Measurements from ENCODE around the gene PPP2R1A. TPM values are rescaled to one million over a fixed set of nuclear protein-coding genes. Genes with fewer than 3 reads are reported as not detected.
A peak's percentile ranks its signal among the peaks of the same experiment; 100 is the strongest.

Gene PPP2R1A
- total RNA-seq, 1 experiment from 2014 or later = 291 TPM

DNA sequence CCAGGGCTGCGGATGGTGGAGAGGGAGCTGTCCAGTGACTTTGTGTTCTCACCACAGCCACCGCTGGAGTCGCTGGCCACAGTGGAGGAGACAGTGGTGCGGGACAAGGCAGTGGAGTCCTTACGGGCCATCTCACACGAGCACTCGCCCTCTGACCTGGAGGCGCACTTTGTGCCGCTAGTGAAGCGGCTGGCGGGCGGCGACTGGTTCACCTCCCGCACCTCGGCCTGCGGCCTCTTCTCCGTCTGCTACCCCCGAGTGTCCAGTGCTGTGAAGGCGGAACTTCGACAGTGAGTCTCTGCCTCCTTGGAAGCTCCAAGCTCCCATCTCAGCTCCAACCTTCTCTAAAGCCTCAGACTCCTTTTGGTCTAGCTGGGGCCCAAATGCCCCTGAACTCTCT is 21.4 kb downstream of the PPP2R1A start:
- Mint-ChIP-seq H3K27ac (ENCODE audit: unreplicated experiment) (no peak overlapping the region), H3K4me1 (ENCODE audit: low read depth, unreplicated experiment) (no peaks in the 10 kb centered on the region), H3K4me3 (ENCODE audit: low read depth, unreplicated experiment) (no peak overlapping the region), H3K9me3 (ENCODE audit: low read depth, unreplicated experiment) (no peaks in the 10 kb centered on the region), H3K36me3 (ENCODE audit: insufficient read depth, unreplicated experiment) (peaks cover 63% of the 10 kb centered on the region), H3K27me3 (ENCODE audit: unreplicated experiment) (no peaks in the 10 kb centered on the region)
- intact Hi-C loops (cut with micrococcal nuclease; ENCODE audit: unreplicated experiment) = no loop called here
- DNase-seq = no peak
- CTCF ChIA-PET = no interaction called here
- no TSS peak for BruUV-seq (replicated peaks)
- TF ChIP-seq, protein P1, sequence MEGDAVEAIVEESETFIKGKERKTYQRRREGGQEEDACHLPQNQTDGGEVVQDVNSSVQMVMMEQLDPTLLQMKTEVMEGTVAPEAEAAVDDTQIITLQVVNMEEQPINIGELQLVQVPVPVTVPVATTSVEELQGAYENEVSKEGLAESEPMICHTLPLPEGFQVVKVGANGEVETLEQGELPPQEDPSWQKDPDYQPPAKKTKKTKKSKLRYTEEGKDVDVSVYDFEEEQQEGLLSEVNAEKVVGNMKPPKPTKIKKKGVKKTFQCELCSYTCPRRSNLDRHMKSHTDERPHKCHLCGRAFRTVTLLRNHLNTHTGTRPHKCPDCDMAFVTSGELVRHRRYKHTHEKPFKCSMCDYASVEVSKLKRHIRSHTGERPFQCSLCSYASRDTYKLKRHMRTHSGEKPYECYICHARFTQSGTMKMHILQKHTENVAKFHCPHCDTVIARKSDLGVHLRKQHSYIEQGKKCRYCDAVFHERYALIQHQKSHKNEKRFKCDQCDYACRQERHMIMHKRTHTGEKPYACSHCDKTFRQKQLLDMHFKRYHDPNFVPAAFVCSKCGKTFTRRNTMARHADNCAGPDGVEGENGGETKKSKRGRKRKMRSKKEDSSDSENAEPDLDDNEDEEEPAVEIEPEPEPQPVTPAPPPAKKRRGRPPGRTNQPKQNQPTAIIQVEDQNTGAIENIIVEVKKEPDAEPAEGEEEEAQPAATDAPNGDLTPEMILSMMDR (IDR thresholded peaks at IDR 0.05; ENCODE audit: unreplicated experiment) = no peak

DNA sequence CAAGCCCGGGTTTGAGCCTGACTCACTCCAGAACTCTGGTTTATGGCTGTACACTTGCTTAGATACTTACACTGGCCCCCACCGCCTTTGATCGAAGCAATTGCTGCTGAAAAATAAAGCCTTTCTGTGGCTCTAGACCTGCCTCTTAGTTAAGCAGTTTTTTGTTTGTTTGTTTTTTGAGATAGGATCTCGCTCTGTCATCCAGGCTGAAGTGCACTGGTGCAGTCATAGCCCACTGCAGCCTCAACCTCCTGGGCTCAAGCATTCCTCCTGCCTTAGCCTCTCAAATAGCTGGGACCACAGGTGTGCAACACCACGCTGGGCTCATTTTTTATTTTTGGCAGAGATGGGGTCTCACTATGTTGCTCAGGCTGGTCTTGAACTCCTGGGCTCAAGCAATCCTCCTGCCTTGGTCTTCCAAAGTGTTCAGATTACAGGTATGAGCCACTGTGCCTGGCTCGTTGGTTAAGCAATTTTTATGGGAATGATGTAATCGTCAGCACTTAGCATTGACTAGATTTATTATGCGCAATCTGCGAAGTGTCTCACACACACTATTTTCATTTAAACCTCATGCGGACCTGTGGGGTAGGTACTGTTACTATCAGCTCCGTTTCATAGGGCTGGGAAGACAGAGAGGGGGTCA is 22.2 kb downstream of the PPP2R1A start:
- H3K4me3 Mint-ChIP-seq (ENCODE audit: low read depth, unreplicated experiment) = no peak overlapping the region
- intact Hi-C loops (cut with micrococcal nuclease; ENCODE audit: unreplicated experiment) = no loop called here
- CTCF ChIA-PET = no interaction called here
- no peaks in the 10 kb centered on the region for H3K9me3 Mint-ChIP-seq (ENCODE audit: low read depth, unreplicated experiment)
- BruUV-seq (replicated peaks) = no TSS peak
- no peaks in the 10 kb centered on the region for H3K4me1 Mint-ChIP-seq (ENCODE audit: low read depth, unreplicated experiment)
- TF ChIP-seq, protein P1 (IDR thresholded peaks at IDR 0.05; ENCODE audit: unreplicated experiment) = no peak
- no peak overlapping the region for H3K27ac Mint-ChIP-seq (ENCODE audit: unreplicated experiment)
- H3K27me3 Mint-ChIP-seq (ENCODE audit: unreplicated experiment) = no peaks in the 10 kb centered on the region
- peaks cover 65% of the 10 kb centered on the region for H3K36me3 Mint-ChIP-seq (ENCODE audit: insufficient read depth, unreplicated experiment)
- DNase-seq = no peak

DNA sequence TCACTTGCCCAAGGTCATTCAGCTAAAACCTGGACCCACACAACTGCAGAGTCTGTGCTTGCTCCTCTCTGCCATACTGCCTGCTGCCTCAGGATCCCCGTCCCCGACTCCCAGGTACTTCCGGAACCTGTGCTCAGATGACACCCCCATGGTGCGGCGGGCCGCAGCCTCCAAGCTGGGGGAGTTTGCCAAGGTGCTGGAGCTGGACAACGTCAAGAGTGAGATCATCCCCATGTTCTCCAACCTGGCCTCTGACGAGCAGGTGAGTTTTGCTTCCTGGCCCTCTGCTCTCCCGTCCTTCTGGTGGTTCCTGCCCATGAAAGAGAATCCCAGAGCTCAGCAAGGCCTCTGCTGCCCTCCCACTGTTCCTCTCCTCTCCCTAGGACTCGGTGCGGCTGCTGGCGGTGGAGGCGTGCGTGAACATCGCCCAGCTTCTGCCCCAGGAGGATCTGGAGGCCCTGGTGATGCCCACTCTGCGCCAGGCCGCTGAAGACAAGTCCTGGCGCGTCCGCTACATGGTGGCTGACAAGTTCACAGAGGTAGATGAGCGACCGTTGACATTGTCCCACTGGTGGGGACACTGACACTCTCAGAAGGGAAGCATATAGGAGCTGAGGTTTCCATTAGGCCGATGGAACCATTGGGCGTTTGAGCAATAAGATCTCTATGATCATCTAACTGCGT is 22.9 kb downstream of the PPP2R1A start:
- Mint-ChIP-seq H3K27ac (ENCODE audit: unreplicated experiment) (peak overlapping the region; percentile 8), H3K4me3 (ENCODE audit: low read depth, unreplicated experiment) (no peak overlapping the region), H3K27me3 (ENCODE audit: unreplicated experiment) (no peaks in the 10 kb centered on the region), H3K36me3 (ENCODE audit: insufficient read depth, unreplicated experiment) (peaks cover 72% of the 10 kb centered on the region), H3K4me1 (ENCODE audit: low read depth, unreplicated experiment) (no peaks in the 10 kb centered on the region), H3K9me3 (ENCODE audit: low read depth, unreplicated experiment) (peaks cover 2% of the 10 kb centered on the region)
- no TSS peak for BruUV-seq (replicated peaks)
- TF ChIP-seq, protein P1 (IDR thresholded peaks at IDR 0.05; ENCODE audit: unreplicated experiment) = no peak
- DNase-seq = no peak
- intact Hi-C loops (cut with micrococcal nuclease; ENCODE audit: unreplicated experiment) = no loop called here
- CTCF ChIA-PET = no interaction called here

DNA sequence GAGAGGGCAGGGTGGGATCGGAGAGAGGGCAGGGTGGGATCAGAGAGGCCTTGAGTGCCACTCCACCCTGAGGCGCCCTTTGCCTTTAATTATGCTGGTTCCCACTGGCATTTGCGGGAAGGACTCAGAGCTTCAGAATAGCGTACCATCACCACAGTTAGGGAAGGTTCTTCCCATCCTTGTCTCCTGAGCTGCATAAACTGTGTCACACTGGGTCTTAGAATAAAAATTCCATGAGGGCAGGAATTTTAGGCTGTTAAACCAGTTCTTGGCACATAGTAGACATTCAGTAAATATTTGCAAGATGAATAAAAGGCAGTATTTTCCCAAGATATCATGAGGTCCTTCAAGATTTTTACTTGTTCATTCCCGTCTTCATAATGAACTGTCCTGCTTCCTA is 24.4 kb downstream of the PPP2R1A start:
- Mint-ChIP-seq H3K4me1 (ENCODE audit: low read depth, unreplicated experiment) (no peaks in the 10 kb centered on the region), H3K9me3 (ENCODE audit: low read depth, unreplicated experiment) (peaks cover 4% of the 10 kb centered on the region), H3K27ac (ENCODE audit: unreplicated experiment) (no peak overlapping the region), H3K4me3 (ENCODE audit: low read depth, unreplicated experiment) (no peak overlapping the region), H3K27me3 (ENCODE audit: unreplicated experiment) (no peaks in the 10 kb centered on the region), H3K36me3 (ENCODE audit: insufficient read depth, unreplicated experiment) (peaks cover 87% of the 10 kb centered on the region)
- intact Hi-C loops (cut with micrococcal nuclease; ENCODE audit: unreplicated experiment) = no loop called here
- CTCF ChIA-PET = no interaction called here
- no peak for DNase-seq
- no TSS peak for BruUV-seq (replicated peaks)
- TF ChIP-seq, protein P1 (IDR thresholded peaks at IDR 0.05; ENCODE audit: unreplicated experiment) = no peak

All from Calu3 (cell line).